Osteoblast (primary cell): ENCODE data around the gene KREMEN1. TPM values are rescaled to one million over a fixed set of nuclear protein-coding genes. Genes with fewer than 3 reads are reported as not detected.

Source experiments
- DNase-seq: peaks from one replicate; pipeline ENCODE4 v3.0.0; 2011; ENCODE audit warnings: low spot score, mixed read lengths; ENCODE audit not compliant: insufficient read length; ENCODE audit errors: missing footprints
- H2AFZ ChIP-seq: 2 replicates; pipeline ENCODE4 v1.6.0; 2011; ENCODE audit warnings: mild to moderate bottlenecking, low read length
- H3K27ac ChIP-seq: 2 replicates; pipeline ENCODE4 v1.5.1; 2011; ENCODE audit warnings: mild to moderate bottlenecking, low read depth, low read length, moderate library complexity
- H3K27me3 ChIP-seq: 2 replicates; pipeline ENCODE4 v1.6.0; 2012; ENCODE audit warnings: mild to moderate bottlenecking, control low read depth, inconsistent platforms, low read length, moderate library complexity; ENCODE audit not compliant: insufficient read depth
- H3K36me3 ChIP-seq: 2 replicates; pipeline ENCODE4 v1.5.1; 2011; ENCODE audit warnings: mild to moderate bottlenecking, low read length, control low read depth, moderate library complexity; ENCODE audit not compliant: insufficient read depth
- H3K4me1 ChIP-seq: 2 replicates; pipeline ENCODE4 v1.5.1; 2011; ENCODE audit warnings: mild to moderate bottlenecking, low read length, control low read depth, moderate library complexity; ENCODE audit not compliant: insufficient read depth
- H3K4me2 ChIP-seq: 2 replicates; pipeline ENCODE4 v1.6.0; 2011; ENCODE audit warnings: mild to moderate bottlenecking, low read length; ENCODE audit not compliant: insufficient read depth
- H3K4me3 ChIP-seq: fragments of 200-600 bp; sonication (generic); 3 replicates; pipeline ENCODE4 v1.5.1; 2012; ENCODE audit warnings: mild to moderate bottlenecking, low read length, inconsistent platforms; ENCODE audit not compliant: insufficient read depth
- H3K79me2 ChIP-seq: 2 replicates; pipeline ENCODE4 v1.6.0; 2012; ENCODE audit warnings: mild to moderate bottlenecking, low read length, control low read depth, inconsistent platforms; ENCODE audit not compliant: insufficient read depth
- H3K9me3 ChIP-seq: 2 replicates; pipeline ENCODE4 v1.5.1; 2011; ENCODE audit warnings: low read depth, low read length, control low read depth
- H4K20me1 ChIP-seq: 2 replicates; pipeline ENCODE4 v1.6.0; 2012; ENCODE audit warnings: mild to moderate bottlenecking, low read length, control low read depth; ENCODE audit not compliant: insufficient read depth
- CTCF ChIP-seq: IDR thresholded peaks from 2 replicates; pipeline ENCODE4 v1.5.1; 2011; ENCODE audit warnings: mild to moderate bottlenecking, low read depth, low read length, moderate library complexity; ENCODE audit errors: extremely low read depth
- total RNA-seq: library from RNA; depleted of rRNA; stranded (reverse); fragments of >200 nt; gene quantifications from 2 replicates; pipeline ENCODE4 v1.2.3, GENCODE V29; 2012

The KREMEN1 gene
- total RNA-seq, 1 donor: 6.5 TPM

DNA sequence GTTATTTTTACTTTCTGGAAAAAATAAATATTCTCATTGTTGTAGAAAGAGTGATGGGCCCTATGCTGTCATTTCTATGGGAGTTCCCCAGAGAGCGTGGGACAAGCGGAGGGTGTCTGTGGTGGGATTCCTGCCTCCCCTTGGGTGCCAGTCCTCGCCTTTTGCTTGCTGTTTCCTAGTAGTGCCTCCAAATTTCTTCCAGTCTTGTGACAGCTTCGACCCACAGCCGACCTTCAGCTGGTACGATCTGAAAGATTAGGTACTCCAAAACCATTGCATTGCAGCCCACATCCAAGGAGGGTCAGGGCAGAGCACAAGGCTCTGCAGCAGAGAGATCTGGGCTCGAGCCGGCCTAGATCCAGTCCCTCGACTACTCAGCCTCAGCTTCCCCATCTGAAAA is 73.9 kb downstream of the KREMEN1 start:
- no peaks in the 10 kb centered on the region for H3K9me3 ChIP-seq
- TF ChIP-seq CTCF: no peak
- no peaks in the 10 kb centered on the region for H4K20me1 ChIP-seq
- H3K79me2 ChIP-seq: no peaks in the 10 kb centered on the region
- peaks cover 9% of the 10 kb centered on the region for H3K27me3 ChIP-seq
- H3K4me1 ChIP-seq: no peaks in the 10 kb centered on the region
- no peak overlapping the region for H3K4me2 ChIP-seq
- no peak for DNase-seq
- H3K27ac ChIP-seq: no peak overlapping the region
- no peaks in the 10 kb centered on the region for H3K36me3 ChIP-seq
- no peak overlapping the region for H3K4me3 ChIP-seq
- no peak overlapping the region for H2AFZ ChIP-seq

GRCh38 chr22:29147331-29147899 is 74.6 kb downstream of the KREMEN1 start:
- Histone ChIP-seq H2AFZ (no peak overlapping the region), H3K4me2 (no peak overlapping the region), H3K9me3 (no peaks in the 10 kb centered on the region), H3K27ac (no peak overlapping the region), H3K79me2 (no peaks in the 10 kb centered on the region), H4K20me1 (no peaks in the 10 kb centered on the region), H3K36me3 (no peaks in the 10 kb centered on the region), H3K4me3 (no peak overlapping the region), H3K27me3 (peaks cover 9% of the 10 kb centered on the region), H3K4me1 (no peaks in the 10 kb centered on the region)
- no peak for TF ChIP-seq CTCF
- no peak for DNase-seq

DNA sequence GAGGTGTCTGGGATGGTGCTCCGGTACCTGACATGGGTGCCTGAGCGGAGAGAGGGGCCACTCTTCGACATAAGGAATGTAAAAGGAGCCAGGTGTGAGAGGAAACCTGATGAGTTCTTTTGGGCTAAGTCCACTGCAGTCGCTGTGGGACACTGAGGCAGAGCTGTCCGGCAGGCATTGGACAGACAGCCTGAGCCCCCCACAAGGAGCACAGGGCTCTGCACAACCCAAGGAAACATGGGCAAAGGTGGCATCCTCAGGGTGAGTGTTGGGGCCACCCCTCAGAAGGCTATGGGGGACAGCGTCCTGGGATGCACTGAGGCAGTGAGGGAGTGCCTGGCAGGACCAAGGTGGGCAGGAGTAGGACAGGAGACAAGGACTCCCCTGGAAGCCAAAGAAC is 75.2 kb downstream of the KREMEN1 start:
- Histone ChIP-seq H3K79me2 (no peaks in the 10 kb centered on the region), H3K9me3 (no peaks in the 10 kb centered on the region), H2AFZ (no peak overlapping the region), H3K4me3 (no peak overlapping the region), H3K27ac (no peak overlapping the region), H3K36me3 (no peaks in the 10 kb centered on the region), H4K20me1 (no peaks in the 10 kb centered on the region), H3K4me1 (no peaks in the 10 kb centered on the region), H3K4me2 (no peak overlapping the region), H3K27me3 (peaks cover 9% of the 10 kb centered on the region)
- DNase-seq: no peak
- TF ChIP-seq CTCF: no peak

- Histone ChIP-seq H3K4me3 (no peak overlapping the region), H4K20me1 (no peaks in the 10 kb centered on the region), H2AFZ (no peak overlapping the region), H3K4me1 (no peaks in the 10 kb centered on the region), H3K9me3 (no peaks in the 10 kb centered on the region), H3K79me2 (no peaks in the 10 kb centered on the region), H3K36me3 (no peaks in the 10 kb centered on the region), H3K27ac (no peak overlapping the region), H3K27me3 (peaks cover 11% of the 10 kb centered on the region), H3K4me2 (no peak overlapping the region)
- no peak for DNase-seq
- TF ChIP-seq CTCF: no peak
These were observed 76.0 kb downstream of the KREMEN1 start for GRCh38 chr22:29148826-29149225.
